Omental fat pad (tissue), 4 donors: Measurements from ENCODE around the gene CHRNA7. TPM values are rescaled to one million over a fixed set of nuclear protein-coding genes. Genes with fewer than 3 reads are reported as not detected.
A peak's percentile ranks its signal among the peaks of the same experiment; 100 is the strongest.

Experiments used
- ATAC-seq: fragments of 150-250 bp; one replicate; pipeline ENCODE4 v1.9.1; 2016; ENCODE audit warnings: mild to moderate bottlenecking, moderate library complexity; ENCODE audit not compliant: low FRiP score
- DNase-seq: peaks from one replicate; pipeline ENCODE4 v3.0.0-alpha.2; 2019; ENCODE audit warnings: low spot score
- CTCF ChIP-seq, 3 donors: fragments of 450-650 bp; IDR thresholded peaks; one replicate each; pipeline ENCODE4 v1.5.1; 2016 to 2017; ENCODE audit warnings: antibody characterized with exemption in 3 of 3, mild to moderate bottlenecking in 3 of 3, moderate library complexity in 2 of 3
- total RNA-seq, 4 donors: library from RNA; depleted of rRNA; stranded (reverse); fragments of >200 nt; gene quantifications; one replicate each; pipeline ENCODE4 v1.1.0, GENCODE V29; 2016

Gene CHRNA7
- total RNA-seq, 4 donors from 2014 or later = 0.36 to 1.3 (median 0.75) TPM

GRCh38 chr15:32007355-32007960 lies 22.9 kb upstream of the CHRNA7 start:
- TF ChIP-seq CTCF (IDR thresholded peaks at IDR 0.05) = no peak

GRCh38 chr15:32014953-32015352 lies 15.4 kb upstream of the CHRNA7 start:
- no peak for TF ChIP-seq CTCF (IDR thresholded peaks at IDR 0.05)

More at GRCh38 chr15:32007355-32007960, 22.9 kb upstream of the CHRNA7 start:
- DNase-seq = no peak
- ATAC-seq = no peak

GRCh38 chr15:32020156-32020555 lies 10.2 kb upstream of the CHRNA7 start:
- no peak for TF ChIP-seq CTCF (IDR thresholded peaks at IDR 0.05)
- no peak for DNase-seq
- ATAC-seq = no peak

More at GRCh38 chr15:32014953-32015352, 15.4 kb upstream of the CHRNA7 start:
- no peak for ATAC-seq
- no peak for DNase-seq

- no peak for TF ChIP-seq CTCF (IDR thresholded peaks at IDR 0.05)
- no peak for ATAC-seq
- no peak for DNase-seq
Measured at GRCh38 chr15:32028921-32029320, 1.4 kb upstream of the CHRNA7 start.

- DNase-seq (no peak), ATAC-seq (peak; percentile 21)
- no peak for TF ChIP-seq CTCF (IDR thresholded peaks at IDR 0.05)
Measured at GRCh38 chr15:32029409-32029861, 880 bp upstream of the CHRNA7 start.

GRCh38 chr15:32030795-32031194 lies 480 bp downstream of the CHRNA7 start:
- no peak for DNase-seq
- peak; percentile 7 for ATAC-seq
- TF ChIP-seq CTCF (IDR thresholded peaks at IDR 0.05) = no peak

GRCh38 chr15:32033186-32033890 lies 3.0 kb downstream of the CHRNA7 start:
- no peak for TF ChIP-seq CTCF (IDR thresholded peaks at IDR 0.05)
- ATAC-seq (no peak), DNase-seq (no peak)
